Activated naive CD8-positive, alpha-beta T cell treated with anti-CD3 and anti-CD28 coated beads, Interleukin-2, amount 50 U/mL, for 24 hours (primary cell): Measurements from ENCODE around the gene VSIG10L2.

Experiments
- ATAC-seq: fragments of 150-1000 bp; cut with Tn5 transposase; one replicate; pipeline ENCODE4 v1.10.0; 2021
- DNase-seq: peaks from one replicate; pipeline ENCODE4 v3.0.0; 2021
- H3K27ac Mint-ChIP-seq: one replicate; pipeline ENCODE4 v1.8.0; 2021; ENCODE audit warnings: mild to moderate bottlenecking, mixed read lengths
- H3K27me3 Mint-ChIP-seq: one replicate; pipeline ENCODE4 v1.8.0; 2021; ENCODE audit warnings: mixed read lengths
- H3K36me3 Mint-ChIP-seq: one replicate; pipeline ENCODE4 v1.8.0; 2021; ENCODE audit warnings: low read depth, mixed read lengths
- H3K4me1 Mint-ChIP-seq: one replicate; pipeline ENCODE4 v1.8.0; 2021; ENCODE audit warnings: mixed read lengths
- H3K4me3 Mint-ChIP-seq: one replicate; pipeline ENCODE4 v1.8.0; 2021; ENCODE audit warnings: mild to moderate bottlenecking, moderate library complexity, mixed read lengths
- H3K9me3 Mint-ChIP-seq: one replicate; pipeline ENCODE4 v1.8.0; 2021; ENCODE audit warnings: mixed read lengths

Gene VSIG10L2

GRCh38 chr11:125923012-125923579 is 22.7 kb upstream of the VSIG10L2 start:
- Mint-ChIP-seq H3K27me3 (peaks cover 13% of the 10 kb centered on the region), H3K36me3 (no peaks in the 10 kb centered on the region), H3K27ac (no peak overlapping the region), H3K9me3 (no peaks in the 10 kb centered on the region), H3K4me3 (no peak overlapping the region), H3K4me1 (no peaks in the 10 kb centered on the region)
- ATAC-seq (peak; percentile 68), DNase-seq (peak; percentile 51)

DNA sequence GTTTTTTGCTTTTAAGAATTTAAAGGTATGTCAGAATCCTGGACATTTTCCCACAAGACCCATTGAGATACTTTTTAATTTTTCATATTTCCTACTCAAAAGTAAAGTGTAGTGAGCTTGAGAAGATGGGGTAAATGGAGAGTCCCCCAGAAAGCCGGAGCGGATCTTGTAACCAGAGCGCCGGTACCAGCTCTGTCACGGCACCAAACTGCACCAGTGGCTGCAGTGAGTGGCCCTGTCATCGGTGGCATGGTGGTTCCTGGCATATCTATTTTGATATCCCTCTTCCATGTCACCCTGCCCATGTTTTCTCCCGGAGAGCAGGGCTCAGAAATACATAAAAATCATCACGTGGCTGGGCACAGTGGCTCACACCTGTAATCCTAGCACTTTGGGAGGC is 22.2 kb upstream of the VSIG10L2 start:
- H3K36me3 Mint-ChIP-seq = no peaks in the 10 kb centered on the region
- no peak overlapping the region for H3K4me3 Mint-ChIP-seq
- no peak for ATAC-seq
- no peak for DNase-seq
- H3K27ac Mint-ChIP-seq = no peak overlapping the region
- H3K9me3 Mint-ChIP-seq = no peaks in the 10 kb centered on the region
- H3K4me1 Mint-ChIP-seq = no peaks in the 10 kb centered on the region
- H3K27me3 Mint-ChIP-seq = peaks cover 11% of the 10 kb centered on the region

DNA sequence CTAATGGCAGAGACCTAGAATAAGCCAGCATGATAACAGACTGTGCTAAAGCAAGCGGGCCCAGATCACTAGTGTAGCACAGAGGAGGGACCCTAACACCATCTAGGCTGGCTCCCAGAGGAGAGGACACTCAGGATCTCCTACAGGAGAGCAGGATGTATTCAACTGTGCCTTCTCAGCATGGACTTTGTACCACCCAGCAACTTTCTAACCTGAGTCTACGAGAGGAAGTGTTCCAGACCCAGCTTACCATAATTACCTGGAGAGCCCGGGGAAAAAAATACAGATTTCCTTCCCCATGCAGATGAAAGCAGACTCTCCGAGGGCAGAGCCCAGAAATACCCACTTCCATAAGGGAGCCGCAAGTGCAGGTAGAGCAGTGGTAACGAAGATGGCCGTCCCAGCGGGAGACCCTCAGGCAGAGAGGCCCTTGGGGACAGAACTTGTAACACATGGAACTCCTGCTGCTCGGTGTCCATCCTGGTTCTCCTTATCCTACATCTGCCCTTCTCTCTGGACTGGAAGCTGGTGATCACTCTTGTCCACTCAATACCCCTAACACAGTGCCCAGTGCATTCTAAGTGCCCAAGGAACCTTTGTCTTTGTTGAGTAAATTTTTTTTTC is 21.3 kb upstream of the VSIG10L2 start:
- Mint-ChIP-seq H3K4me3 (no peak overlapping the region), H3K9me3 (no peaks in the 10 kb centered on the region), H3K27me3 (peaks cover 7% of the 10 kb centered on the region), H3K4me1 (no peaks in the 10 kb centered on the region), H3K27ac (no peak overlapping the region), H3K36me3 (no peaks in the 10 kb centered on the region)
- DNase-seq (no peak), ATAC-seq (no peak)

GRCh38 chr11:125925247-125925740 is 20.6 kb upstream of the VSIG10L2 start:
- Mint-ChIP-seq H3K4me1 (no peaks in the 10 kb centered on the region), H3K27ac (no peak overlapping the region), H3K9me3 (no peaks in the 10 kb centered on the region), H3K27me3 (peaks cover 7% of the 10 kb centered on the region), H3K4me3 (no peak overlapping the region), H3K36me3 (no peaks in the 10 kb centered on the region)
- ATAC-seq (no peak), DNase-seq (no peak)

GRCh38 chr11:125925804-125926203 is 20.0 kb upstream of the VSIG10L2 start:
- no peaks in the 10 kb centered on the region for H3K36me3 Mint-ChIP-seq
- H3K4me1 Mint-ChIP-seq = no peaks in the 10 kb centered on the region
- no peak overlapping the region for H3K27ac Mint-ChIP-seq
- H3K9me3 Mint-ChIP-seq = no peaks in the 10 kb centered on the region
- H3K27me3 Mint-ChIP-seq = peaks cover 4% of the 10 kb centered on the region
- no peak overlapping the region for H3K4me3 Mint-ChIP-seq
- DNase-seq (no peak), ATAC-seq (no peak)

- Mint-ChIP-seq H3K27me3 (peaks cover 4% of the 10 kb centered on the region), H3K4me1 (no peaks in the 10 kb centered on the region), H3K36me3 (no peaks in the 10 kb centered on the region), H3K4me3 (no peak overlapping the region), H3K27ac (no peak overlapping the region), H3K9me3 (no peaks in the 10 kb centered on the region)
- no peak for DNase-seq
- no peak for ATAC-seq
Measured at GRCh38 chr11:125926682-125927081, 19.2 kb upstream of the VSIG10L2 start.

DNA sequence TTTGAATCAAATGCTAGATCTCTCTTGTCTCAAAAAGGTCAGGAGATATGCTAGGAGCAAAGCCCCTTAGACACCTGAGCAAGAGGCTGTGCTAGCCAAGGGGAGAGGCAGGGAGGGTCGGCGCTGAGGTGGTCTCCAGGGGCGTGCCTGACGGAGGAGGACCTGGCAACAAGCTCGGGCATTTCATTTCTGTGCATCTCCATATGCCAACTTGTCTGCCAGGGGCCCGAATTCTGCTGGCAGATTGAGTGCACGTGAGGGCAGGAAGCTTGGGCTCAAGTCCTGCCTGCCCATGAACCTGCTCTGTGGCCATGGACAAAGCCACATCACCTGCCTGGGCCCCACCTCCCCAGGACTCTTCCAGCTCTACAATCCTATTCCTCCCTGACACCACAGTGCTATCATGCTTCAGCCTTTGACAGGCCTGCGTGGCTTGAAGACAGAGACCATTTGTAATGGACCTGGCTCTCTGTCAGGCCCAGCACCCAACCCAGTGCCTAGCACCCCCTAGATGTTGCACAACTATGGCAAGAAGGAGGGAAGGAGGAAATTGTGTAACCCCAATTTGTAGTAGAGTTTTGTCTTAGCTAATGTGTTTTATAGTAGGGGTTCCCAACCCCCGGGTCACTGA is 16.3 kb upstream of the VSIG10L2 start:
- no peaks in the 10 kb centered on the region for H3K36me3 Mint-ChIP-seq
- no peak overlapping the region for H3K4me3 Mint-ChIP-seq
- ATAC-seq = no peak
- DNase-seq = no peak
- peaks cover 3% of the 10 kb centered on the region for H3K4me1 Mint-ChIP-seq
- H3K27ac Mint-ChIP-seq = no peak overlapping the region
- H3K9me3 Mint-ChIP-seq = no peaks in the 10 kb centered on the region
- peaks cover 5% of the 10 kb centered on the region for H3K27me3 Mint-ChIP-seq

- Mint-ChIP-seq H3K4me1 (peaks cover 3% of the 10 kb centered on the region), H3K36me3 (no peaks in the 10 kb centered on the region), H3K27ac (no peak overlapping the region), H3K27me3 (peaks cover 5% of the 10 kb centered on the region), H3K4me3 (no peak overlapping the region), H3K9me3 (no peaks in the 10 kb centered on the region)
- DNase-seq = no peak
- ATAC-seq = no peak
Measured at GRCh38 chr11:125930076-125930450, 15.8 kb upstream of the VSIG10L2 start.

- H3K4me1 Mint-ChIP-seq = peaks cover 3% of the 10 kb centered on the region
- no peaks in the 10 kb centered on the region for H3K36me3 Mint-ChIP-seq
- H3K27ac Mint-ChIP-seq = no peak overlapping the region
- no peak for DNase-seq
- no peak for ATAC-seq
- peaks cover 5% of the 10 kb centered on the region for H3K27me3 Mint-ChIP-seq
- H3K9me3 Mint-ChIP-seq = no peaks in the 10 kb centered on the region
- H3K4me3 Mint-ChIP-seq = no peak overlapping the region
Measured at GRCh38 chr11:125931116-125931515, 14.7 kb upstream of the VSIG10L2 start.

GRCh38 chr11:125931668-125932067 is 14.2 kb upstream of the VSIG10L2 start:
- H3K4me1 Mint-ChIP-seq = peaks cover 3% of the 10 kb centered on the region
- no peaks in the 10 kb centered on the region for H3K36me3 Mint-ChIP-seq
- H3K27ac Mint-ChIP-seq = no peak overlapping the region
- no peaks in the 10 kb centered on the region for H3K9me3 Mint-ChIP-seq
- DNase-seq (no peak), ATAC-seq (no peak)
- H3K4me3 Mint-ChIP-seq = no peak overlapping the region
- peaks cover 5% of the 10 kb centered on the region for H3K27me3 Mint-ChIP-seq

DNA sequence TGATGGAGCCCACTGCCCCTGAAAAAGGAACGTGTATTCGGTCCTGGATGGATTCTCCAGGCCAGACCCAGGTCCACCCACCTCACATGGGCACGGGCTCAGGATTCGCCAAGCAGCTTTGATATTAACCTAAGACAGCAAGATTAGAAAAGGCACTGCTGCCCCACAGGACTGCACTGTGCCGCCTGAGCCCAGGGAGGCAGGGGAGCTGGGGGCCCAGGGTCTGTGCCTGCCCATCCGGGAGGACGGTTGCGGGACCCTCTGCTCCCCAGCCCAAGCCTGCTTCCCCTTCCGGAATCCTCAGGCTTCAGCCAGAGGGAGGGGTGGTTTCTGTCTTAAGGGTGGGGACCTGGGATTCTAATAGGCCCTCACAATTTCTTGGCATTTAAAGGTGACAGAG is 13.5 kb upstream of the VSIG10L2 start:
- H3K27ac Mint-ChIP-seq = no peak overlapping the region
- H3K9me3 Mint-ChIP-seq = no peaks in the 10 kb centered on the region

GRCh38 chr11:125933030-125933813 is 12.6 kb upstream of the VSIG10L2 start:
- Mint-ChIP-seq H3K27me3 (peaks cover 3% of the 10 kb centered on the region), H3K36me3 (no peaks in the 10 kb centered on the region), H3K4me1 (peaks cover 3% of the 10 kb centered on the region), H3K9me3 (no peaks in the 10 kb centered on the region), H3K27ac (no peak overlapping the region), H3K4me3 (no peak overlapping the region)
- peak; percentile 88 for ATAC-seq
- peak; percentile 44 for DNase-seq

More for the DNA sequence above, 13.5 kb upstream of the VSIG10L2 start:
- no peak for DNase-seq
- H3K36me3 Mint-ChIP-seq = no peaks in the 10 kb centered on the region
- peaks cover 3% of the 10 kb centered on the region for H3K27me3 Mint-ChIP-seq
- H3K4me3 Mint-ChIP-seq = no peak overlapping the region
- ATAC-seq = no peak
- peaks cover 3% of the 10 kb centered on the region for H3K4me1 Mint-ChIP-seq

- DNase-seq (no peak), ATAC-seq (no peak)
- H3K4me1 Mint-ChIP-seq = peaks cover 6% of the 10 kb centered on the region
- no peak overlapping the region for H3K4me3 Mint-ChIP-seq
- no peaks in the 10 kb centered on the region for H3K36me3 Mint-ChIP-seq
- H3K27me3 Mint-ChIP-seq = peaks cover 3% of the 10 kb centered on the region
- H3K27ac Mint-ChIP-seq = no peak overlapping the region
- H3K9me3 Mint-ChIP-seq = no peaks in the 10 kb centered on the region
Measured at GRCh38 chr11:125934473-125934872, 11.4 kb upstream of the VSIG10L2 start.

DNA sequence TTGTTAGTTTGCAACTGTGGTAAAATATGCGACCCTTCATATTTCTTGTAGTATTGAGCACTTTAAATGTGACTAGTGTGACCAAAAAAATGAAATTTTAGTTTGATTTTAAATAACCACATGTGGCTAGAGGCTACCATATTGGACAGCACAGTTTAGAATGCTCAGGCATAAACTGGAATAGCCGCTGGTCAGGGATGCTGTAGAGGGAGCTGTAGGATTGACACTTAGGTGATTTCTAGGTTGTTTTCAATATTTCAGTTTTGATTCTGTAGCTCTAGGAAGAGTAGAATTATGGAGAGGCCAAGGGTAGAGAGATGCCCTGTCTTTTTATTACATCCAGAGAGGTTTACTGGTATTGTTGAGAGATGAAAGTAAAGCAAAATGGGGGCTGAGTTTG is 10.8 kb upstream of the VSIG10L2 start:
- Mint-ChIP-seq H3K27ac (no peak overlapping the region), H3K27me3 (peaks cover 1% of the 10 kb centered on the region), H3K9me3 (no peaks in the 10 kb centered on the region), H3K4me1 (peaks cover 6% of the 10 kb centered on the region), H3K36me3 (no peaks in the 10 kb centered on the region), H3K4me3 (no peak overlapping the region)
- DNase-seq = no peak
- no peak for ATAC-seq
